Measurements from ENCODE around the gene SHBG. TPM values are rescaled to one million over a fixed set of nuclear protein-coding genes. Genes with fewer than 3 reads are reported as not detected.

SHBG gene
- total RNA-seq, 2 experiments from 2014 or later = not detected

DNA sequence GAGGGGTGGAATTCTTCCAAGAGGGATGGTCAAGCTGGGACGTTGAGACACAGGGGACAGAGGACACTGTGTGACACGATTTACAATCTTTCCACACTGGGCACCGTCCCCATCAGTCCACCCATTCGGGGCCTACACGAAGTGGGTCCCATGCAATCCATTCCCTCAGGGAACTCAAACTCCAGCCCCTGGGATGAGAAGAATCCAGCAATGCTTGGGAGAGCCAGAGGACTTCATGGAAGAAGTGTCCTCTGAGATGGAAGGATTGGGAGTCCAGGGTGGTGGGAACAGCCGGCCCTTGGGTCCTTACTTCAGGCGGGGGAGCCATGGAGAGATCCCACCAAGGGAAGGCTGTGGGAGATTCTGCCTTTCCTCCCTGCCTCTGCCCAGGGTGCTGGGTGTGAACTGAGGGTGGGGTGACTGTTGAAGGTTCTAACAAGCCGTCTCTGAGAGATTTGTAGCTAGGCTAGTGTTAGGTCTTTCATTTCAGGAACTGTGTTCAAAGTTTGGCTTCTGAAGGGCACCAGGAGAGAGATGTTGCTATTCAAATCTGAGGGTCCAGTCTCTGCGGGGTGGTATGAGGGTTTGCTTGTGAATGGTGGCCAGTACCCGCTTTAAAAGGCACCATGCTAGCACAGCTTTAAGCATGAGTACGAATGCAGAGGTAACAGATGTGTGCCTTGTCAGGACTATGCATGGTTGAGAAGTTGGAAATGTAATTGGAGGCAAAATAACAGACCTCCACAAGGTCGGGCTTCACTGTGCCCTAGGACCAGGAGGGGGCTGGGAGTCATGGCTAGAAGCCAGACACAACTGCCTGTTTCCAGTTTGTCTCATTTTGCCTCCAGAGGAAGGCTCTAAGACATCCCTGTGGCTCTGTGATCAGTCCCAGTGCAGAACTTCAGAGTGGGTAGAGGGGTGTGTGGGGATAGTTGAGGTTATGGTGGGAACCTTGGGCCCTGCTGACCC lies 22.7 kb downstream of the SHBG start:
- Mint-ChIP-seq H3K4me3 (no peak overlapping the region), H3K27me3 (peaks cover 41% of the 10 kb centered on the region), H3K4me1 (peaks cover 15% of the 10 kb centered on the region), H3K27ac (no peak overlapping the region), H3K9me3 (no peaks in the 10 kb centered on the region), H3K36me3 (ENCODE audit: low read depth) (no peaks in the 10 kb centered on the region)
- no peak for DNase-seq
- CTCF ChIA-PET = interaction anchor here (0.5 to 1.3 kb wide), 3 partner anchors 15 to 86 kb away, joined by 3 to 5 read pairs (median 4); partner anchors contain the start of genes TP53 and WRAP53
- POLR2A ChIA-PET = interaction anchor here (0.6 kb wide), 1 partner anchor 8 kb away, joined by 4 read pairs; no protein-coding TSS in a partner anchor

DNA sequence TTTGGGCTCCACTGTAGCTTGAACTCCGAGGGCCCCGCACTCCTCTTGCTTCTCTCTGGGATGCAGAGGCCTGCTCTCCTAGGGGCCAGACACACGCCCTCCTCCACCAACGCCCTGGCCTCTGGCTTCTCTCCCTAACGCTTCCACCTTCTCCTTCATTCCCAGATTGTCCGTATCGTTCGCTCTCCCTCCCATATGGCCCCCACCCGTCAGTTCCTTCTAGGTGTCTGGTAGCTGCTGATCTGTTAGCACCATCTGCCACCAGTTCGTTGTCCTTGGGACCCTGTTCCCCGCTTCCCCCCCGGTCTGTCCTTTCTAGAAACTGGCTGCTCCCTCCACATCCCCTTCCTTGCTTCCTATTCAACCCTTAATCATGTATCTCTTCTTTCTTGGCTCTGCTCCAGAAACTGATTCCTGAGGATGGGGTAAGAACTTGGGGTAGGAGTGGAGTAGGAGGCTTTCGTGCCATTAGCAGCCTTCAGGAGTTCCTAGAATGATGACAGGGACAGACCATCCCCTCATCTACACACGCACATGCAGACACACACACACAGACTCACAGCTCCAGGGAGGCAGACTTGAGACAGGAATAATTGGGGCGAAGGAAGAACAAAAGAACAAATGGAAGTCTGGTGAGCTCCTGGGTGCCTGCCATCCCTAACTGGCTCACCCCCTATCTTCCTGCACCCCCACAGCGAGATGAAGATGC lies 25.1 kb downstream of the SHBG start:
- no peak for DNase-seq
- Mint-ChIP-seq H3K27ac (no peak overlapping the region), H3K9me3 (no peaks in the 10 kb centered on the region), H3K36me3 (ENCODE audit: low read depth) (no peaks in the 10 kb centered on the region), H3K27me3 (peaks cover 34% of the 10 kb centered on the region), H3K4me1 (peaks cover 12% of the 10 kb centered on the region), H3K4me3 (no peak overlapping the region)
- ChIA-PET POLR2A (no interaction called here), CTCF (interaction anchor here (0.6 to 1.3 kb wide), 3 partner anchors 17 to 264 kb away, joined by 3 to 4 read pairs (median 3); no protein-coding TSS in a partner anchor)

DNA sequence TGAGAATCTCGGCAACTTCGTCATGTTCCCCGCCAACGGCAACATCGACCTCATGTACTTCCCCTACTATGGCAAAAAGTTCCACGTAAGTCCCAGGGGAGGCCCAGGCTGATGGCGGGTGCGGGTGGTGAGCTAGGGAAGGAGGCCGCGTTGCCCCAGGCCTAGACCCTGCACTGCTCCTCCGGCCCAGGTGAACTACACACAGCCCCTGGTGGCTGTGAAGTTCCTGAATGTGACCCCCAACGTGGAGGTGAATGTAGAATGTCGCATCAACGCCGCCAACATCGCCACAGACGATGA lies 25.6 kb downstream of the SHBG start:
- CTCF ChIA-PET = interaction anchor here (1.1 to 1.3 kb wide), 2 partner anchors 18 to 263 kb away, joined by 3 to 4 read pairs; no protein-coding TSS in a partner anchor
- H3K9me3 Mint-ChIP-seq = no peaks in the 10 kb centered on the region

GRCh38 chr17:7656958-7657609 lies 27.1 kb downstream of the SHBG start:
- CTCF ChIA-PET = interaction anchor here (1.0 to 1.5 kb wide), 2 partner anchors 10 to 31 kb away, joined by 3 read pairs; no protein-coding TSS in a partner anchor
- H3K36me3 Mint-ChIP-seq (ENCODE audit: low read depth) = no peaks in the 10 kb centered on the region
- H3K4me1 Mint-ChIP-seq = no peaks in the 10 kb centered on the region
- H3K4me3 Mint-ChIP-seq = no peak overlapping the region
- POLR2A ChIA-PET = no interaction called here
- H3K27me3 Mint-ChIP-seq = peaks cover 18% of the 10 kb centered on the region
- H3K27ac Mint-ChIP-seq = no peak overlapping the region
- H3K9me3 Mint-ChIP-seq = no peaks in the 10 kb centered on the region
- no peak for DNase-seq

More for the DNA sequence above, 25.6 kb downstream of the SHBG start:
- peaks cover 29% of the 10 kb centered on the region for H3K27me3 Mint-ChIP-seq
- H3K36me3 Mint-ChIP-seq (ENCODE audit: low read depth) = no peaks in the 10 kb centered on the region
- no peak for DNase-seq
- POLR2A ChIA-PET = no interaction called here
- no peak overlapping the region for H3K27ac Mint-ChIP-seq
- no peak overlapping the region for H3K4me3 Mint-ChIP-seq
- H3K4me1 Mint-ChIP-seq = peaks cover 7% of the 10 kb centered on the region

GRCh38 chr17:7667656-7668406 lies 37.9 kb downstream of the SHBG start:
- POLR2A ChIA-PET = interaction anchor here (0.6 kb wide), 1 partner anchor 18 kb away, joined by 3 read pairs; no protein-coding TSS in a partner anchor
- no peaks in the 10 kb centered on the region for H3K4me1 Mint-ChIP-seq
- peak overlapping the region; percentile 36 for H3K27ac Mint-ChIP-seq

GRCh38 chr17:7668482-7668881 lies 38.5 kb downstream of the SHBG start:
- H3K4me3 Mint-ChIP-seq = no peak overlapping the region
- H3K4me1 Mint-ChIP-seq = no peaks in the 10 kb centered on the region
- ChIA-PET CTCF (interaction anchor here (1.2 kb wide), 1 partner anchor 50 kb away, joined by 3 read pairs; no protein-coding TSS in a partner anchor), POLR2A (no interaction called here)
- no peak for DNase-seq
- H3K36me3 Mint-ChIP-seq (ENCODE audit: low read depth) = peaks cover 35% of the 10 kb centered on the region
- H3K27ac Mint-ChIP-seq = no peak overlapping the region
- H3K9me3 Mint-ChIP-seq = peaks cover 3% of the 10 kb centered on the region
- H3K27me3 Mint-ChIP-seq = no peaks in the 10 kb centered on the region

More at GRCh38 chr17:7667656-7668406, 37.9 kb downstream of the SHBG start:
- Mint-ChIP-seq H3K9me3 (no peaks in the 10 kb centered on the region), H3K4me3 (no peak overlapping the region), H3K36me3 (ENCODE audit: low read depth) (peaks cover 30% of the 10 kb centered on the region), H3K27me3 (no peaks in the 10 kb centered on the region)
- CTCF ChIA-PET = interaction anchor here (0.6 to 1.4 kb wide), 6 partner anchors 16 to 627 kb away, joined by 3 to 5 read pairs (median 4); no protein-coding TSS in a partner anchor
- DNase-seq = no peak

GRCh38 chr17:7673239-7673638 lies 43.3 kb downstream of the SHBG start:
- DNase-seq = peak; percentile 46
- no peaks in the 10 kb centered on the region for H3K27me3 Mint-ChIP-seq

DNA sequence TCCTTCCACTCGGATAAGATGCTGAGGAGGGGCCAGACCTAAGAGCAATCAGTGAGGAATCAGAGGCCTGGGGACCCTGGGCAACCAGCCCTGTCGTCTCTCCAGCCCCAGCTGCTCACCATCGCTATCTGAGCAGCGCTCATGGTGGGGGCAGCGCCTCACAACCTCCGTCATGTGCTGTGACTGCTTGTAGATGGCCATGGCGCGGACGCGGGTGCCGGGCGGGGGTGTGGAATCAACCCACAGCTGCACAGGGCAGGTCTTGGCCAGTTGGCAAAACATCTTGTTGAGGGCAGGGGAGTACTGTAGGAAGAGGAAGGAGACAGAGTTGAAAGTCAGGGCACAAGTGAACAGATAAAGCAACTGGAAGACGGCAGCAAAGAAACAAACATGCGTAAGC lies 45.0 kb downstream of the SHBG start:
- Mint-ChIP-seq H3K27me3 (no peaks in the 10 kb centered on the region), H3K4me1 (peaks cover 6% of the 10 kb centered on the region), H3K36me3 (ENCODE audit: low read depth) (peaks cover 51% of the 10 kb centered on the region), H3K4me3 (no peak overlapping the region), H3K9me3 (peaks cover 10% of the 10 kb centered on the region), H3K27ac (no peak overlapping the region)
- POLR2A ChIA-PET = no interaction called here
- no peak for DNase-seq
- CTCF ChIA-PET = interaction anchor here (0.9 to 1.0 kb wide), 2 partner anchors 11 to 13 kb away, joined by 3 to 4 read pairs; partner anchors contain the start of gene TP53

More at GRCh38 chr17:7673239-7673638, 43.3 kb downstream of the SHBG start:
- peaks cover 10% of the 10 kb centered on the region for H3K9me3 Mint-ChIP-seq
- peaks cover 55% of the 10 kb centered on the region for H3K36me3 Mint-ChIP-seq (ENCODE audit: low read depth)
- CTCF ChIA-PET = interaction anchor here (0.7 to 2.7 kb wide), 10 partner anchors 10 to 318 kb away, joined by 3 to 16 read pairs (median 4); partner anchors contain the start of genes FXR2, TMEM95, TP53 and WRAP53
- no peak overlapping the region for H3K27ac Mint-ChIP-seq
- H3K4me1 Mint-ChIP-seq = peaks cover 4% of the 10 kb centered on the region
- H3K4me3 Mint-ChIP-seq = no peak overlapping the region
- POLR2A ChIA-PET = no interaction called here

DNA sequence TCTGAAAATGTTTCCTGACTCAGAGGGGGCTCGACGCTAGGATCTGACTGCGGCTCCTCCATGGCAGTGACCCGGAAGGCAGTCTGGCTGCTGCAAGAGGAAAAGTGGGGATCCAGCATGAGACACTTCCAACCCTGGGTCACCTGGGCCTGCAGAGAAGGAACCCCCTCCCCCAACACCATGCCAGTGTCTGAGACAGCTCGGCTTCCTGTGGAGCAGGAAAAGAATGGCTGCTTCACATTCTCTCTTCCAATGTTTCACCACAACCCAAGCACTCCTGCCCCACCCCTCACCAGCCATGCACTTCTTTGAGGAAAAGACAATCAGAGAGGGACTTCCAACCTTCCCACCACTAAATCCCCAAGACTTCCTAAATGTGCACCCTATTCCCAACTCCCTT lies 46.6 kb downstream of the SHBG start:
- Mint-ChIP-seq H3K9me3 (peaks cover 10% of the 10 kb centered on the region), H3K36me3 (ENCODE audit: low read depth) (peaks cover 42% of the 10 kb centered on the region), H3K4me3 (no peak overlapping the region), H3K27me3 (no peaks in the 10 kb centered on the region), H3K4me1 (peaks cover 7% of the 10 kb centered on the region), H3K27ac (no peak overlapping the region)
- DNase-seq = no peak
- ChIA-PET POLR2A (no interaction called here), CTCF (interaction anchor here (0.9 to 3.0 kb wide), 2 partner anchors 11 to 28 kb away, joined by 3 to 17 read pairs; partner anchors contain the start of genes TP53 and WRAP53)

- POLR2A ChIA-PET = interaction anchor here (0.6 kb wide), 1 partner anchor 8 kb away, joined by 4 read pairs; no protein-coding TSS in a partner anchor
- H3K36me3 Mint-ChIP-seq (ENCODE audit: low read depth) = peaks cover 38% of the 10 kb centered on the region
- peak overlapping the region; percentile 43 for H3K27ac Mint-ChIP-seq
These were observed 47.6 kb downstream of the SHBG start for GRCh38 chr17:7677388-7678067.

More at GRCh38 chr17:7677388-7678067, 47.6 kb downstream of the SHBG start:
- H3K9me3 Mint-ChIP-seq = peaks cover 10% of the 10 kb centered on the region
- H3K4me1 Mint-ChIP-seq = peaks cover 9% of the 10 kb centered on the region
- CTCF ChIA-PET = interaction anchor here (3.0 kb wide), 1 partner anchor 10 kb away, joined by 17 read pairs; the partner anchor contains the start of genes TP53 and WRAP53
- H3K27me3 Mint-ChIP-seq = no peaks in the 10 kb centered on the region
- no peak for DNase-seq
- no peak overlapping the region for H3K4me3 Mint-ChIP-seq

Measured in activated CD4-positive, alpha-beta T cell treated with anti-CD3 and anti-CD28 coated beads, Interleukin-2, amount 10 ng/mL, durations not matched to agents 7 days and 5 days (primary cell).